HG03457 (cell line): Measurements from ENCODE around the gene FRS3.
"Not testable (repeated sequence)": the region's sequence is repeated elsewhere in the genome, so short reads cannot be mapped to it uniquely, and the experiment has no call there.

Experiments
- ATAC-seq: cut with Tn5 transposase; IDR thresholded peaks from one replicate; pipeline ENCODE4 v1.9.1; 2021; ENCODE audit warnings: moderate number of reproducible peaks; ENCODE audit not compliant: unreplicated experiment

Gene FRS3

GRCh38 chr6:41779788-41780550 lies at the start of gene FRS3:
TSS of gene FRS3 (minus strand) at chr6:41779900. CDS start at chr6:41776987, 2,913 bp downstream.
- peak; percentile 86 for ATAC-seq

GRCh38 chr6:41826343-41827022 lies 46.8 kb upstream of the FRS3 start:
- ATAC-seq, result no peak

- ATAC-seq, result no peak
Observed at GRCh38 chr6:41824571-41825569, 45.2 kb upstream of the FRS3 start.

- ATAC-seq, result no peak
Observed at GRCh38 chr6:41823178-41823577, 43.5 kb upstream of the FRS3 start.

GRCh38 chr6:41822021-41822420 lies 42.3 kb upstream of the FRS3 start:
- no peak for ATAC-seq

- ATAC-seq, result no peak
Observed at GRCh38 chr6:41821266-41821665, 41.6 kb upstream of the FRS3 start.

GRCh38 chr6:41818271-41819054 lies 38.8 kb upstream of the FRS3 start:
- no peak for ATAC-seq

- ATAC-seq, result no peak
Observed at GRCh38 chr6:41815587-41815986, 35.9 kb upstream of the FRS3 start.

GRCh38 chr6:41814629-41815028 lies 34.9 kb upstream of the FRS3 start:
- no peak for ATAC-seq

- no peak for ATAC-seq
Observed at GRCh38 chr6:41813956-41814355, 34.3 kb upstream of the FRS3 start.

- no peak for ATAC-seq
Observed at GRCh38 chr6:41813469-41813868, 33.8 kb upstream of the FRS3 start.

GRCh38 chr6:41811946-41812345 lies 32.2 kb upstream of the FRS3 start:
- not testable (repeated sequence) for ATAC-seq

GRCh38 chr6:41811095-41811494 lies 31.4 kb upstream of the FRS3 start:
- ATAC-seq, result no peak

- no peak for ATAC-seq
Observed at GRCh38 chr6:41805830-41806774, 26.4 kb upstream of the FRS3 start.

GRCh38 chr6:41801380-41801779 lies 21.7 kb upstream of the FRS3 start:
- ATAC-seq, result no peak

GRCh38 chr6:41799559-41799911 lies 19.8 kb upstream of the FRS3 start:
- ATAC-seq, result no peak

- ATAC-seq, result no peak
Observed at GRCh38 chr6:41798901-41799558, 19.3 kb upstream of the FRS3 start.

- no peak for ATAC-seq
Observed at GRCh38 chr6:41796474-41796873, 16.8 kb upstream of the FRS3 start.

GRCh38 chr6:41791984-41792383 lies 12.3 kb upstream of the FRS3 start:
- ATAC-seq, result no peak
